ENCODE measurements around the gene NEGR1.

Gene NEGR1

DNA sequence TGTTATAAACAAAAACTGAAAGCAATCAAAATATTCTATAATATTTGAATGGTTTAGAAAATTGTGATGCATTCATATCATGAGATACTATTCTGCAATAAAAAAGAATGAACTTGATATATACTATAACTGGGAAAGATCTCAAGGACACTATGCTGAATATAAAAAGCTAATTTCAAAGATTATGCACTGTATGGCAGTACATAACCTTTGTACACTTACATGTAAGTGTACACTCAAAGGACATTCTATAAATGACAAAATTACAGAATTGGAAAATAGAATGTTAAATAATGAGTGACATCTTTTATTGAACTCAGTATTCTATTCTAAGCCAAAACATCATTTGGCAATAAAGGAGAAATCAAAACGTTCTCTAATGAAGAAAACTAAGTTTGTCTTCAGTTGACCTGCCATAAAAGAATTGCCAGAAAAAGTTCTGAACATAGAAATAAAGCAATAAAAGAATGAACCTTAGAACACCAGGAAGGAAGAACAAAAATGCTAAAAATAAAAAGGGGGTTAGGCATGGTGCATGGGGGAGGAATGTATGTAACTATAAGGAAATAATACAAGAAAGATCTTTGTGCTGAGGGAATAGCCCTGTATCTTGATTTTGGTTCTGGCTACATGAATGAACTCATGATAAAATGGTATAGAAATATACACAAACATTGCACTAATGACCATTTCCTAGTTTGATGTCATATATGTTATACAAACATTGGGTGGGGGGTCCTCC, 519.7 kb downstream of the NEGR1 start:
- DNase-seq, result no peak

DNA sequence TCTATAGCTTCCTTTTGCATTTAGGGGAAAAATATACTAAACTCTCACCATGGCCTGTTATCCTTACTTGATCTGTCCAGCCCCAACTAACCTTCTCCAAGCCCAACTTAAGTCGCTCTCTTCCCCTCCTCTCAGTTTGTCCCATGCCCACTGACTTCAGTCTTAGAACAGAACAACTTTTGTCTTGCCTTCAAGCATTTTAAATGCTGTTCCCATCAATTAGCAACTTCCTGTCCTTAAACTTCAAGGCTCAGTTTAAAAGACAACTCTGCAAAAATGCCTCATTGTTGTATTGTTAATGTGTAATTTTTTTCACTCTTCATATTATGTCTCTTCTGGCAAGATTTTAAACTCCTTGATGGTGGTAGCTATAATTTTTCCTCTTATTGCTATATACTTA, 526.9 kb downstream of the NEGR1 start:
- no peak for DNase-seq

GRCh38 chr1:71753746-71754145, 528.6 kb downstream of the NEGR1 start:
- DNase-seq, result no peak

DNA sequence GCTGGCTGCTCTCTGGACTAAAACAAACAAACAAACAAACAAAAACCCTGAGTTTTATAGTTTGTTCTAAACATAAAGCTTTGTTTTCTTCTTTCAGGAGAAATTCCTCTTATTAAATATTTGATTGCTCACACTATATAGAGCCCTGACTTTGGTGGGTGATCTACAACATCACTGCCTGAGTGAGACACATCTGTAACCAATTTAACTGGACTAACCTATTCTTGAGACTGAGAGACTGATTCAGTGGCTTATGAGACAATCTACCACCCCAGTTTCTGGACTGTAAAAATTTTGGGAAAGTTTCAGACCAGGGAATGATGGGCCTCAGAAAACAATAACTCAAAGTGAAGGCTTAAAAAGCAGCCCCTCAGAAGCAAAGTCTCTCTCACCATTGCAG, 537.0 kb downstream of the NEGR1 start:
- no peak for DNase-seq

DNA sequence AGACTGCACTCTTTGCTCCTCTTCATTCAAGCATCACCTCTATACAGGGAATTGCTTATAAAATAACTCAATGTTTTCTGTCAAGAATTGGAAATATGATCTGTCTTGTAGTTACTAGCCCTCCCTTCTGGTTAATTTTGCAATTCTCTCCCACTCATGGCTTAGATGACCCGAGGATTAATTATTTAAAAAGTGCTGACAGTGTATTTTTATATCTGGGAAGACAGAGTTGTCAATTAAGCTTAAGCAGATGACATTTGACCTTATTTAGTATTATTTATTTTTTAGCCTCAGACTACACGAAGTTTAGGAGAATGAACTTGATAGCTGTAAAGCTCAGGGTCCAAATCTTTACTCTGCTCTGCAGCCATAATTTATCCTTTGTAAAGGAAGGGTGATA, 538.5 kb downstream of the NEGR1 start:
- DNase-seq, result no peak

DNA sequence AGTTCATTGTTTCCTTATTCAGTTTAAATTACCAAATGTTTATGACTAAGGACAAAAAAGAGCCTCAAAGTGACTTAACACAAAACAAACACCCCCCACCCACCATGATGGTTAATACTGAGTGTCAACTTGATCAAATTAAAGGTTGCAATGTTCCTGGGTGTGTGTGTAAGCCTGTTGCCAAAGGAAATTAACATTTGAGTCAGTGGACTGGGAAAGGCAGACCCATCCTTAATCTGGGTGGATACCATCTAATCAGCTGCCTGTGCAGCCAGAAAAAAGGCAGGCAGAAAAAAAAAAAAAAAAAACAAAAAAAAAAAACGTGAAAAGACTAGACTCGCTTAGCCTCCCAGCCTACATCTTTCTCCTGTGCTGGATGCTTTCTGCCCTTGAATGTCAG, 543.4 kb downstream of the NEGR1 start:
- DNase-seq, result no peak

DNA sequence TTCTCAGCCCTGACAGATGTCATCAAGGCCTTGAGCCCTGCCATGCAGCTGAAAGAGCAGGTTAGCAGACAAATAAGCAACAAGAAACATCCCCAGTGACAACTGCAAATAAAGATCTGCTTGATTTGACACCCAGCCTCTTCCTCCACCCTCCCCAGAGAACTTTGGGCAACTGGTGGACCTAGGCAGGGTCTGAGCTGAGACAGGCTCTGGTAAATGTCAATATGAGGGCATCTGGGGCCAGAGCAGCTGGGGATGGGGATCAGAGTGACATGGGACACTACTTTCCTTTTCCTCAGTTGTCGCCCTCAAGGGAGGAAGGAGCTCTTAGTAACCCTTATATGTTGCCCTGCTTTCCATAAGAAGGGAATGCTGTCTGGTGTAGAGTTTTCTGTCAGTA, 544.1 kb downstream of the NEGR1 start:
- DNase-seq, result no peak

- DNase-seq, result no peak
Measured at GRCh38 chr1:71737768-71738167, 544.6 kb downstream of the NEGR1 start.

DNA sequence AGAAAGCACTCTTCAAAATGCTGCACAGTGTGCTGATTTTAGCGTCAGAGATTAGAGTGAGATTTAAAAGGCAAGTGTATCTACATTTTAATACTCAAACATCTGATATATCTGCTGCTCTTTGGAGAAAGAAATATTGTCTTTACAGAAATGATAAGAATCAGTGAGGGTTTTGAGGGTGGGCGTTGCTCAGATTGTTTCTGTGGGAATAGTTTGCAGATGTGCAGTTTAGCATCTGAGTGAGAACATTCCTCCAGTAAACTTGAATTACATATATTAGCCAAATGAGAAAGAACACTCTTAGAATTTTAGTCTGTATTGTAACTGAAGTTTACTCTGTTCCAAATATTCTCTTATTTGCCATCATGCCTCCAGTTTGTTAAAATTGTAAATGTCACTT, 549.2 kb downstream of the NEGR1 start:
- DNase-seq, result no peak

- DNase-seq, result no peak
Measured at GRCh38 chr1:71721532-71721931, 560.8 kb downstream of the NEGR1 start.

DNA sequence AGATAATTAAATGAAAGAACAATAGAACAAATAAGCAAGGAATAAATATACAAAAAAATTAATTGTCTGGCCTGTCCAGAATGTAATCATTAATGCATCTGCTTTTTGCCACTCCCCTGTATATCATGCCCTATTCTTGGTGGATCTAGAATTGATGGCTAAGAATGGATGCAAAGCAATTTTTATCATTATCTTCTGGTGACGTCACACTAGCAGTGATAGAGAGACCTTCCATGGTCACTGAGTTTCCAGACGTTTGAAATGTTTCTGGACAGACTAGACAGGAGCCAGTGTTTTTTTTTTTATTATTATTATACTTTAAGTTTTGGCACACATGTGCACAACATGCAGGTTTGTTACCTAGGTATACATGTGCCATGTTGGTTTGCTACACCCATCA, 563.0 kb downstream of the NEGR1 start:
- no peak for DNase-seq

- no peak for DNase-seq
Measured at GRCh38 chr1:71717186-71717585, 565.2 kb downstream of the NEGR1 start.

- DNase-seq, result no peak
Measured at GRCh38 chr1:71711456-71711855, 570.9 kb downstream of the NEGR1 start.

DNA sequence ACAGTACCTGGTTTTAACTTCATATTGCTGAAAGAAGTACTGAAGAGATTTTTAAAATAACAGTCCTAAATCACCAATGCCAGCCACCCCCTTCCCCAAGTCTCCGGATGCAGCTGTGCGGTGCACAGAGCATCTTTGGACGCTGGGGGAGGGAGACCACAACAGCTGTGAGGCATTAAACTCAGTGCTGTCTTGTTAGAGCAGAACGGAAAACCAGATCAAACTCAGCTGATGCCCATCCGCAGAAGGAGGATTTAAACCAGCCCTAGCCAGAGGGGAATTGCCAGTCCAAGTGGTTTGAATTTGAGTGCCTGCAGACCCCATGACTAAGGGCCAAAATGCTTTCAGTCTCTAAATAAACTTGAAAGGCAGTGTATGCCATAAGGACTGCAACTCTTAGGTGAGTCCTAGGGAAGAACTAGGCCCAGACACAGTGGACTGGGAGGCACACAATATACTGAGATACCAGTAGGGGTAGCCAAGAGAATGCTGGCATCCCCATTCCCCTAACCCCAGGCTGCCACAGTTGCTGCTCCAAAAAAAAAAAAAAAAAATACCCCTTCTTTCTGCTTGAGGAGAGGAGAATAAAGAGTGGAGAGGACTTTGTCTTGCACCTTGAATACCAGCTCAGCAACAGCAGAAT, 576.2 kb downstream of the NEGR1 start:
- no peak for DNase-seq

GRCh38 chr1:71698186-71698585, 584.2 kb downstream of the NEGR1 start:
- no peak for DNase-seq

DNA sequence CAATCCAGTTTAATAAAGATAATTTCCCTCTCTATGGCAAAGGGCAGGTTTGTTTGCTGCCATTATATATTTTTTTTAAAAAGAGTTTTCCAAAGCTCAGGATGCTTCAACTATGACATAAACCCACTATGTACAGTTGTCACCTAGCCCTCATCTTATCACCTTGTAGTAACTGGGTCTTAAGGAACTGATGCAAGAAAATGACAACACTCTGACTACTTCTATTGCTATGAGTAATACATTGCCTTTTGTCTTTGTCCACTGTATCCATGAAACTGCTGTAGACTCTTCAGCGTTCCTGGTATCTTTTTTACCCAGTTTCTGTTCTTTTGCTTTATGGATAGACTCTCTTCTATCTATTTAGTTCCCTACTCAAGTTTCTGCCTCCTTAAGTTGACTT, 586.5 kb downstream of the NEGR1 start:
- DNase-seq, result no peak

GRCh38 chr1:71695084-71695483, 587.3 kb downstream of the NEGR1 start:
- no peak for DNase-seq

- no peak for DNase-seq
Measured at GRCh38 chr1:71693581-71693980, 588.8 kb downstream of the NEGR1 start.

GRCh38 chr1:71689635-71690034, 592.7 kb downstream of the NEGR1 start:
- no peak for DNase-seq

DNA sequence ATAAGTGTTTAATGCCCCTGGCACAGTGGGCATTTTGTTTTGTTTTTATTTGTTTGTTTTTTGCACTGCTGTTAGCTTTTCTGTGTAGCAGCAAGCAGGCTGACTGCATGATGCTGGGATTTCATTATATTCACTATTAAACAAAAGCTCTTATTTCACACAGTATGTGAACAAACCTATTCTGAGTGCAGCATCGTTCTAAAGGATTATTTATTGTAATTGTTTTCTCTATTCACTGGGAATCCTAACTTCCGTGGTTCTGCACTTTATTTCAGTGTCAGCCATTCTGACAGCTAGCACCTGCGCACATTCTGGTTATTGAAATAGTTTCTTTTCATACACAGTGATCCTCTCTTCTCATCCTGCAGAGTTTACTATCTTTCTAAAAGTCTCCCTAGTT, 595.0 kb downstream of the NEGR1 start:
- DNase-seq, result no peak

GRCh38 chr1:71676979-71677925, 605.1 kb downstream of the NEGR1 start:
- DNase-seq, result no peak

DNA sequence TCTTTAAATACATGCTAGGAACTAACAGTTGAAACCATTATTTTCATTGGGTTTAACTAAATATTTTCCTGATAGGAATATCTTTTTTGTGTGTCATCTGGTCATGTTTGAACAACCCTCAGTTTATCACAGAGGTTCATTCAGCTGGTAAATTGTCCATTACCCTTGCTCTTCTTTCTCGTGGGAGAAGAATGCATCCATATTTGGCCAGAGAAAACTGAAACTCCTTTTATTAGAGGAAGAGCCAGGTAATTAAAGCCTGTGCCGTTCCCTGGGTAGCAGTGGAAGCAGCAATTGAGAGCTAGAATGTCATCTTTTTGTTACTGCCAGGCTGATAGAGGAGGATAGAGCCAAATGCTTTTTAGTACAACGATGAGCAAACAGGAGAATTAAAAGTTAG, 614.3 kb downstream of the NEGR1 start:
- DNase-seq, result no peak

DNA sequence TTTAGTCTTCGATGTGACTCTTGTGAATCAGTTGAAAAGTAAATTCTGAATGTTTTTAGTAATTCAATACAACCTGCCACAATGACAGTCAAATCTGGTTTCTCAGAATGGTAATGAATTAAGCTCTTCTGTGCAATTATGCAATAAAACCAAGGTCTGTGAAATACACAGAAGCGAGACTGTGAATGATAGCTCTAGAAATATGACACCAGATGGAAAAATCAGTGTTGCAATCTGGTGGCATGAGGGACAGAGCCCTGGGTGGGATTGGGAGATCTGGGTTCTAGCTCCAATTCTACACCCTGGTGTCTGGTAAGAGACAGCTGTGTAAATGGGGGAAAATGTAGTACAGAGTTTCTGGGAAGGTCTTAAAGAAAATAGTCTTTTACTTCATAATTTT, 615.1 kb downstream of the NEGR1 start:
- DNase-seq, result no peak

GRCh38 chr1:71666609-71667008, 615.7 kb downstream of the NEGR1 start:
- no peak for DNase-seq
